ENCODE data around the gene PARP4.
"Not testable (repeated sequence)": the region's sequence is repeated elsewhere in the genome, so short reads cannot be mapped to it uniquely, and the experiment has no call there.

GRCh38 chr13:24486017-24486657, 26.4 kb downstream of the PARP4 start:
- TF ChIP-seq GLIS3 (CRISPR knock-in tag; IDR thresholded peaks at IDR 0.05); ZFP30 (CRISPR knock-in tag; IDR thresholded peaks at IDR 0.05); ARNTL (CRISPR knock-in tag; IDR thresholded peaks at IDR 0.05; ENCODE audit: borderline replicate concordance, low read depth); SNAI2 (CRISPR knock-in tag; IDR thresholded peaks at IDR 0.05); TOX (CRISPR knock-in tag; IDR thresholded peaks at IDR 0.05; ENCODE audit: borderline replicate concordance); ZC3H10 (CRISPR knock-in tag; IDR thresholded peaks at IDR 0.05): not testable (repeated sequence)
- TF ChIP-seq, protein P1, sequence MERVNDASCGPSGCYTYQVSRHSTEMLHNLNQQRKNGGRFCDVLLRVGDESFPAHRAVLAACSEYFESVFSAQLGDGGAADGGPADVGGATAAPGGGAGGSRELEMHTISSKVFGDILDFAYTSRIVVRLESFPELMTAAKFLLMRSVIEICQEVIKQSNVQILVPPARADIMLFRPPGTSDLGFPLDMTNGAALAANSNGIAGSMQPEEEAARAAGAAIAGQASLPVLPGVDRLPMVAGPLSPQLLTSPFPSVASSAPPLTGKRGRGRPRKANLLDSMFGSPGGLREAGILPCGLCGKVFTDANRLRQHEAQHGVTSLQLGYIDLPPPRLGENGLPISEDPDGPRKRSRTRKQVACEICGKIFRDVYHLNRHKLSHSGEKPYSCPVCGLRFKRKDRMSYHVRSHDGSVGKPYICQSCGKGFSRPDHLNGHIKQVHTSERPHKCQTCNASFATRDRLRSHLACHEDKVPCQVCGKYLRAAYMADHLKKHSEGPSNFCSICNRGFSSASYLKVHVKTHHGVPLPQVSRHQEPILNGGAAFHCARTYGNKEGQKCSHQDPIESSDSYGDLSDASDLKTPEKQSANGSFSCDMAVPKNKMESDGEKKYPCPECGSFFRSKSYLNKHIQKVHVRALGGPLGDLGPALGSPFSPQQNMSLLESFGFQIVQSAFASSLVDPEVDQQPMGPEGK (CRISPR knock-in tag; IDR thresholded peaks at IDR 0.05; ENCODE audit: borderline replicate concordance) = not testable (repeated sequence)
- TF ChIP-seq, protein P2, sequence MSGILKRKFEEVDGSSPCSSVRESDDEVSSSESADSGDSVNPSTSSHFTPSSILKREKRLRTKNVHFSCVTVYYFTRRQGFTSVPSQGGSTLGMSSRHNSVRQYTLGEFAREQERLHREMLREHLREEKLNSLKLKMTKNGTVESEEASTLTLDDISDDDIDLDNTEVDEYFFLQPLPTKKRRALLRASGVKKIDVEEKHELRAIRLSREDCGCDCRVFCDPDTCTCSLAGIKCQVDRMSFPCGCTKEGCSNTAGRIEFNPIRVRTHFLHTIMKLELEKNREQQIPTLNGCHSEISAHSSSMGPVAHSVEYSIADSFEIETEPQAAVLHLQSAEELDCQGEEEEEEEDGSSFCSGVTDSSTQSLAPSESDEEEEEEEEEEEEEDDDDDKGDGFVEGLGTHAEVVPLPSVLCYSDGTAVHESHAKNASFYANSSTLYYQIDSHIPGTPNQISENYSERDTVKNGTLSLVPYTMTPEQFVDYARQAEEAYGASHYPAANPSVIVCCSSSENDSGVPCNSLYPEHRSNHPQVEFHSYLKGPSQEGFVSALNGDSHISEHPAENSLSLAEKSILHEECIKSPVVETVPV (CRISPR knock-in tag; IDR thresholded peaks at IDR 0.05) = not testable (repeated sequence)
